ENCODE data around the gene S100P.

Gene S100P

GRCh38 chr4:6655924-6656323 is 37.8 kb upstream of the S100P start:
- TF ChIP-seq CTCF (IDR thresholded peaks at IDR 0.05; ENCODE audit: insufficient read depth, low read length, missing control alignments), result no peak
- H3K4me3 ChIP-seq (ENCODE audit: low read depth, low read length), result no peak overlapping the region
- no peak for DNase-seq (ENCODE audit: low read depth, low spot score)
- CTCF ChIA-PET, result no interaction called here
- POLR2A ChIA-PET, result interaction anchor here (1.0 kb wide), 1 partner anchor 16 kb away, joined by 3 read pairs; the partner anchor contains the start of gene MRFAP1

DNA sequence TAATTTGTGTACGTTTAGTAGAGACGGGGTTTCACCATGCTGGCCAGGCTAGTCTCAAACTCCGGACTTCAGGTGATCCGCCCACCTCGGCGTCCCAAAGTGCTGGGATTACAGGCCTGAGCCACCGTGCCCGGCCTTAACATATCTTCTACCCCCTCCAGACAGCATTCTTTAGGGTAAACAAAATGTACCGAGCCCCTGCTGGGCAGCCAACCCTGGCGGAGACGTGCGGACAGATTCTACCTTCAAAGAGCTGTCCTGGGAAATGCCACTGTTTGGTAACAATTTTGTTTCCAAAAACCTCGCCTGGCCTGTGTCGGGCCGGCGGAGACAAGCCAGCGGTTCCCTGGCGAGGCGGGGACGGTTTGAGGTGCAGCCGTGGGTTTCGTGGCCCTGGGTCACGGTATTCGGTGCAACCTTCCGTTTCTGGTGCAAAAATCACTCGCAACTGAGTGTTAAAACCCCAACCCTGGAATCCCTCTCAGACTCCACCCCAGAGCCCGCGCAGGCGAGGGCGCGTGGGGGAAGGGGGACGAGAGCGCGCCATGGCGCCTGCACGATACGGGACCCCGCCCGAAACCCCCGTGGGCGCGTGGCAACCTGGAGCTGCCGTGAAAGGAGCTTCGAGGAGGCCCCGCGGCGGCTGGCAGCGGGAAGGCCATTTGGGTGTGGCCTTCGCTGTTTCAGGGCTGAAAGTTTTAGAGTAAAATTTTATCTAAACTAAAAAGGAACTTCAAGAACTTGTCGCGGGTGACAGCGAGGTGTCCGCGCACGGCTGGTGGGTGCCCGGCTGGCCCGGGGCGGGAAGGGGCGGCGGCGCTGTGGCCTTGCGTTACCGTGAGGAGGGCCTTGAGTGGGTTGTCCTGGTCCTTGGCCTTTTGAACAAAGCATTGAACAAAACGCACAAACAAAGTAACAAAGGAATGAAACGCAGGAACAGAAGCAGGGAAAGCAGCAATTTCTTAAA is 36.2 kb upstream of the S100P start:
- ChIA-PET CTCF (interaction anchor here (0.9 to 1.7 kb wide), 5 partner anchors 8 to 53 kb away, joined by 3 to 6 read pairs (median 3); partner anchors contain the start of gene MRFAP1L1), POLR2A (interaction anchor here (1.8 kb wide), 1 partner anchor 16 kb away, joined by 8 read pairs; a partner anchor contains a TSS)
- no peak for TF ChIP-seq CTCF (IDR thresholded peaks at IDR 0.05; ENCODE audit: insufficient read depth, low read length, missing control alignments)
- DNase-seq (ENCODE audit: low read depth, low spot score), result no peak
- no peak overlapping the region for H3K4me3 ChIP-seq (ENCODE audit: low read depth, low read length)

DNA sequence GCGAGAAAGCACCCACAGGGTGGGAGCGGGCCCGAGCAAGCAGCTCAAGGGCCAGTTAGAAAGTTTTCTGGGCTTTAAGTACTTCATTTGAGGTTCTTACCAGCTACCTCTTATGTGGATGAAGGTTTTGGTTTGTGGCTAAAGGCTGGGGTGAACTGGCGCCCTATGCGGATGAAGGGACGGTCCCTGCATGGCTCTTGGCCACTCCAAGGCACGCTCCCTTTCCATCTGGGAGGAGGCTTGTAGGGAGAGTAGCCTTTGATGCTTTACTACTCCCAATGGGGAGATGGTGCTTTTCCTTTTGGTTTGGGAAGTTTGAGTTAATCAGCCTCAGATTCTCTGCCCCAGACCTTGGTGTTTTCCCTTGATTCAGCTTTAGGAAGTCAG is 35.5 kb upstream of the S100P start:
- TF ChIP-seq CTCF (IDR thresholded peaks at IDR 0.05; ENCODE audit: insufficient read depth, low read length, missing control alignments), result no peak
- peak overlapping the region; percentile 43; the same call in 1 of the 2 replicates for H3K4me3 ChIP-seq (ENCODE audit: low read depth, low read length)
- ChIA-PET POLR2A (interaction anchor here (1.4 to 1.8 kb wide), 2 partner anchors 15 to 18 kb away, joined by 4 to 8 read pairs; partner anchors contain the start of gene MRFAP1), CTCF (interaction anchor here (0.9 to 1.7 kb wide), 5 partner anchors 9 to 16 kb away, joined by 3 to 6 read pairs (median 3); no protein-coding TSS in a partner anchor)
- no peak for DNase-seq (ENCODE audit: low read depth, low spot score)

DNA sequence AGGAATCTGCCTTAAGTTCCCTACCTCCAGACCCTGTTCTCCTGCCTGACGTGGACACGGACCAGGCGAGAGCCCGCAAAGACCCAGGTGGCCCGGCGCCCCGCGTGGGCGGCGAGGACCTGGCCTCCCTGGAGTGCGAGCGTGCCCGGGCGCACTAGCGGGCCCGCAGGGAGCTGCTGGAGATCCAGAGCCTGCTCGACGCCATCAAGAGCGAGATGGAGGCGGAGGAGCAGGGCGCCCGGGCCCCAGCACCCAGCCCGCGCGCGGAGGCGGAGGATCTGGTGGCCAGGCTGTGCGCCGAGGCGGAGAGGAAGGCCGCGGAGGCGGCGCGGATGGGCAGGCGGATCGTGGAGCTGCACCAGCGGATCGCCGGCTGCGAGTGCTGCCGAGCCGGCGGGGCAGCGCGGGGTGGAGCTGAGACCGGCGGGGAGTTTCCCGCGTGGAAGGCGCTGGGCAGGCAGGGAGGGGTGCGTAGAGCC is 35.0 kb upstream of the S100P start:
- H3K4me3 ChIP-seq (ENCODE audit: low read depth, low read length), result peak overlapping the region; percentile 43
- no peak for DNase-seq (ENCODE audit: low read depth, low spot score)
- no peak for TF ChIP-seq CTCF (IDR thresholded peaks at IDR 0.05; ENCODE audit: insufficient read depth, low read length, missing control alignments)
- ChIA-PET CTCF (interaction anchor here (0.9 to 1.7 kb wide), 4 partner anchors 9 to 16 kb away, joined by 3 to 6 read pairs (median 3); no protein-coding TSS in a partner anchor), POLR2A (interaction anchor here (1.4 to 1.8 kb wide), 2 partner anchors 15 to 18 kb away, joined by 4 to 8 read pairs; partner anchors contain the start of gene MRFAP1)

DNA sequence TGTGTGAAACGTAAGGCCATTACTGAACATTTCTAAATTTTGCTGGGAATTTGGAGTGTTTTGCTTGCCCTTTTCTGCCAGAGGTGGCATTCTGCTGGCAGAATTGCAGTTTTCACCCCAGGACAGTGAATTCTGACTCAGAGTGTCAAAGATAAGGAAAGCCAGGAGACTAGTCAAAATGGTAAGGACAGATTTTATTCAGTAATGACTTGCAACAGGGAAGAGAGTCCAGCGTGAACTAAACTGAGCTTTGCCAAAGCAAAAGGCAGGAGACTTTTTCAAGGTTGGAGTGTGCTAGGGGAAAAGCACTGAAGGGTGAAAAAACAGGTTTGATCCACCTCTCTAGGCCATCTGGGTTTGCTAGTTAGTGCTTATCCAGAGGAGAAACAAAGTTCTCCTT is 33.8 kb upstream of the S100P start:
- ChIA-PET POLR2A (no interaction called here), CTCF (interaction anchor here (1.7 kb wide), 1 partner anchor 19 kb away, joined by 4 read pairs; no protein-coding TSS in a partner anchor)
- no peak for TF ChIP-seq CTCF (IDR thresholded peaks at IDR 0.05; ENCODE audit: insufficient read depth, low read length, missing control alignments)
- DNase-seq (ENCODE audit: low read depth, low spot score), result no peak
- H3K4me3 ChIP-seq (ENCODE audit: low read depth, low read length), result no peak overlapping the region

- TF ChIP-seq CTCF (IDR thresholded peaks at IDR 0.05; ENCODE audit: insufficient read depth, low read length, missing control alignments), result no peak
- ChIA-PET CTCF (interaction anchor here (1.7 kb wide), 1 partner anchor 19 kb away, joined by 4 read pairs; no protein-coding TSS in a partner anchor), POLR2A (no interaction called here)
- no peak for DNase-seq (ENCODE audit: low read depth, low spot score)
- H3K4me3 ChIP-seq (ENCODE audit: low read depth, low read length), result no peak overlapping the region
Observed at GRCh38 chr4:6660430-6660829, 33.2 kb upstream of the S100P start.
